ENCODE data around the gene OR6B3.

DNA sequence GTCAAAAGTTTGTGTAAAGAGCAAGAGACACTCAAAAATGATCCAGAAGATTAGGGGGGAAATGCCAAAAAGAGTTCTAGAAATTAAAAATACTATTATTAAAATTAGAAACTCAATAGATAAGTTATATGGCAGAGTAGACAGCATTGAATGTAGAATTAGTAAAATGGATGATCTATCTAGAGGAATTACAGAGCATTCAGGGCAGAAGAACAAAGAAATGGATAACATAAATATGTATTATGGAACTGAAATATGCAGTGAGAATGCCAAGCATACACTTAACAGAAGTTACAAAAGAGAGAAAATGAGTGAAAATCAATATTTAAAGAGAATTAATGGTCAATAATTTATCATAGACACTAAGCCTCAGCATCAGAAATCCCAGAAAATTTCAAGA lies 33.2 kb upstream of the OR6B3 start:
- TF ChIP-seq, protein P1, sequence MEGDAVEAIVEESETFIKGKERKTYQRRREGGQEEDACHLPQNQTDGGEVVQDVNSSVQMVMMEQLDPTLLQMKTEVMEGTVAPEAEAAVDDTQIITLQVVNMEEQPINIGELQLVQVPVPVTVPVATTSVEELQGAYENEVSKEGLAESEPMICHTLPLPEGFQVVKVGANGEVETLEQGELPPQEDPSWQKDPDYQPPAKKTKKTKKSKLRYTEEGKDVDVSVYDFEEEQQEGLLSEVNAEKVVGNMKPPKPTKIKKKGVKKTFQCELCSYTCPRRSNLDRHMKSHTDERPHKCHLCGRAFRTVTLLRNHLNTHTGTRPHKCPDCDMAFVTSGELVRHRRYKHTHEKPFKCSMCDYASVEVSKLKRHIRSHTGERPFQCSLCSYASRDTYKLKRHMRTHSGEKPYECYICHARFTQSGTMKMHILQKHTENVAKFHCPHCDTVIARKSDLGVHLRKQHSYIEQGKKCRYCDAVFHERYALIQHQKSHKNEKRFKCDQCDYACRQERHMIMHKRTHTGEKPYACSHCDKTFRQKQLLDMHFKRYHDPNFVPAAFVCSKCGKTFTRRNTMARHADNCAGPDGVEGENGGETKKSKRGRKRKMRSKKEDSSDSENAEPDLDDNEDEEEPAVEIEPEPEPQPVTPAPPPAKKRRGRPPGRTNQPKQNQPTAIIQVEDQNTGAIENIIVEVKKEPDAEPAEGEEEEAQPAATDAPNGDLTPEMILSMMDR (IDR thresholded peaks at IDR 0.05) = no peak
- TF ChIP-seq POLR2A (IDR thresholded peaks at IDR 0.05) = no peak
